ENCODE measurements around the gene WWOX. TPM values are rescaled to one million over a fixed set of nuclear protein-coding genes. Genes with fewer than 3 reads are reported as not detected.

Gene WWOX
- total and polyA plus RNA-seq, 2 donors (not counting 3 experiments of a cell fraction or from before 2014, with no cell fraction given) = 6.2 to 12.5 TPM

DNA sequence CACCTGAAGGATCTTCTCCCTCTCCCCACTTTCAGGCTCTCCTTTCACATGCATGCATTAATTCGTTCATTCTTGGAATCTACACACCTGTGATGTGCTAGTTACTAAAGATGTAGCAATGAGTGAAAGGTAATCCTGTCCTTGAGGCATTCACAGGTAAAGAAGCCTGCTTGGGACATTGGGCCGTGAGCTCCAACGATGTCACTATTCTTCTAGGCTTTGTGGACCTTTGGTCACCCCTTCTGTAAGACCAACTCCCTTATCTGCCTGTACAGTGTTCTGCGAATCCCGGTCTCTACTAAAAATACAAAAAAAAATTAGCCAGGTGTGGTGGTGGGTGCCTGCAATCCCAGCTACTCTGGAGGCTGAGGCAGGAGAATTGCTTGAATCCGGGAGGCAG lies 892.5 kb downstream of the WWOX start:
- no TSS peak for BruUV-seq (replicated peaks)
- Histone ChIP-seq H3K4me2 (ENCODE audit: insufficient read depth, low read length) (no peak overlapping the region), H3K9me3 (replicated peaks; ENCODE audit: control insufficient read depth, insufficient read depth, low read length) (peaks cover 7% of the 10 kb centered on the region), H3K27me3 (ENCODE audit: control insufficient read depth in 2 of 2, insufficient read depth in 2 of 2, low read length in 2 of 2) (no peaks in the 10 kb centered on the region), H3K4me3 (replicated peaks in 1 of 3; ENCODE audit: insufficient read depth in 1 of 3, low read depth in 1 of 3, low read length in 3 of 3) (no peak overlapping the region), H3K9ac (replicated peaks; ENCODE audit: extremely low read depth, insufficient read depth, low read length) (no peak overlapping the region), H3K79me2 (ENCODE audit: control insufficient read depth, insufficient read depth, low read length) (no peaks in the 10 kb centered on the region), H3K36me3 (ENCODE audit: control insufficient read depth in 2 of 2, extremely low read depth in 1 of 2, insufficient read depth in 2 of 2, low read length in 2 of 2) (no peaks in the 10 kb centered on the region), H3K9me1 (replicated peaks; ENCODE audit: control insufficient read depth, extremely low read depth, insufficient read depth, low read length) (no peaks in the 10 kb centered on the region), H3K4me1 (ENCODE audit: control insufficient read depth, extremely low read depth, insufficient read depth, low read length) (no peaks in the 10 kb centered on the region), H3K27ac (ENCODE audit: insufficient read depth, low read depth, low read length) (no peak overlapping the region), H4K20me1 (replicated peaks; ENCODE audit: control insufficient read depth, extremely low read depth, insufficient read depth, low read length) (no peaks in the 10 kb centered on the region), H2AFZ (ENCODE audit: low read depth, low read length) (no peak overlapping the region)
- dilution Hi-C loops (cut with MboI; ENCODE audit: extremely low pct_ligation_motif_present, low sequenced_read_pairs) = no loop called here
- POLR2A ChIA-PET = no interaction called here
- CTCF ChIA-PET = no interaction called here
- intact Hi-C loops (cut with micrococcal nuclease) = no loop called here
- no peak for FAIRE-seq
- no peak for TF ChIP-seq CTCF (IDR thresholded peaks at IDR 0.05; ENCODE audit: extremely low read depth in 1 of 2, insufficient read depth in 1 of 2, low read depth in 1 of 2, low read length in 2 of 2)
- DNase-seq (ENCODE audit: low read depth, low spot score) = no peak

DNA sequence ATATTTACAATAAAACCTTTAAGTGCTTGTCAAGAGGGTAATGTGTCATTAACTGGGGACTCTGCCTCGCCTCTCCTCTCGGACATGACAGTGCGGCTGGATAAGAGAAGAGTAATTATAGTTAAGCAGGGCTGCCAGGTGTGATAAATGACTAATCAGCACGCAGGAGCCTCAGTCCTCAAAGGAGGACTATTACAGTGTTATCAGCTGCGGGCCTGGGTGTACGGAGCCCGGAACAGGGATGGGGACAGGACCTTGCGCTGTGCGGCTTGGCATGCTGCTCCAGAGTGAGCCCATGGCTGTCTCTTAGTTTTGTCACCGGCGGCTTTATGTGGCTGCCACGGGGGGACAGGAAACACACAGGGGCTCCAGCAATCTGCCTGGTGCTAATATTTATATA lies 893.9 kb downstream of the WWOX start:
- ChIA-PET CTCF (no interaction called here), POLR2A (no interaction called here)
- FAIRE-seq (no peak), DNase-seq (ENCODE audit: low read depth, low spot score) (no peak)
- no peaks in the 10 kb centered on the region for H3K4me1 ChIP-seq (ENCODE audit: control insufficient read depth, extremely low read depth, insufficient read depth, low read length)
- H3K9me3 ChIP-seq (replicated peaks; ENCODE audit: control insufficient read depth, insufficient read depth, low read length) = peaks cover 7% of the 10 kb centered on the region
- dilution Hi-C loops (cut with MboI; ENCODE audit: extremely low pct_ligation_motif_present, low sequenced_read_pairs) (no loop called here), intact Hi-C loops (cut with micrococcal nuclease) (no loop called here)
- H3K79me2 ChIP-seq (ENCODE audit: control insufficient read depth, insufficient read depth, low read length) = no peaks in the 10 kb centered on the region
- no peak overlapping the region for H3K4me3 ChIP-seq (replicated peaks in 1 of 3; ENCODE audit: insufficient read depth in 1 of 3, low read depth in 1 of 3, low read length in 3 of 3)
- no peak overlapping the region for H3K9ac ChIP-seq (replicated peaks; ENCODE audit: extremely low read depth, insufficient read depth, low read length)
- H3K27me3 ChIP-seq (ENCODE audit: control insufficient read depth in 2 of 2, insufficient read depth in 2 of 2, low read length in 2 of 2) = no peaks in the 10 kb centered on the region
- H3K36me3 ChIP-seq (ENCODE audit: control insufficient read depth in 2 of 2, extremely low read depth in 1 of 2, insufficient read depth in 2 of 2, low read length in 2 of 2) = no peaks in the 10 kb centered on the region
- no TSS peak for BruUV-seq (replicated peaks)
- H4K20me1 ChIP-seq (replicated peaks; ENCODE audit: control insufficient read depth, extremely low read depth, insufficient read depth, low read length) = no peaks in the 10 kb centered on the region
- H3K9me1 ChIP-seq (replicated peaks; ENCODE audit: control insufficient read depth, extremely low read depth, insufficient read depth, low read length) = no peaks in the 10 kb centered on the region
- TF ChIP-seq EZH2 (IDR thresholded peaks at IDR 0.05; ENCODE audit: borderline replicate concordance, low read depth, low read length, severe bottlenecking) (no peak), POLR2AphosphoS5 (IDR thresholded peaks at IDR 0.05; ENCODE audit: insufficient read depth, low read depth, low read length) (no peak), POLR2A (IDR thresholded peaks at IDR 0.05; ENCODE audit: low read depth, low read length) (no peak)
- H3K4me2 ChIP-seq (ENCODE audit: insufficient read depth, low read length) = no peak overlapping the region
- no peak overlapping the region for H3K27ac ChIP-seq (ENCODE audit: insufficient read depth, low read depth, low read length)
- H2AFZ ChIP-seq (ENCODE audit: low read depth, low read length) = no peak overlapping the region
